ENCODE measurements around the gene FMO2.
A peak's percentile ranks its signal among the peaks of the same experiment; 100 is the strongest.

The FMO2 gene

GRCh38 chr1:171173069-171173468 lies 12.0 kb upstream of the FMO2 start:
- DNase-seq (ENCODE audit: low read depth in 3 of 3, low spot score in 1 of 3): no peak

GRCh38 chr1:171174560-171175294 lies 10.4 kb upstream of the FMO2 start:
- DNase-seq (ENCODE audit: low read depth in 3 of 3, low spot score in 1 of 3): no peak

GRCh38 chr1:171177261-171177660 lies 7.8 kb upstream of the FMO2 start:
- no peak for DNase-seq (ENCODE audit: low read depth in 3 of 3, low spot score in 1 of 3)

GRCh38 chr1:171179318-171180227 lies 5.5 kb upstream of the FMO2 start:
- no peak for DNase-seq (ENCODE audit: low read depth in 3 of 3, low spot score in 1 of 3)

- no peak for DNase-seq (ENCODE audit: low read depth in 3 of 3, low spot score in 1 of 3)
These were observed 4.4 kb upstream of the FMO2 start for GRCh38 chr1:171180670-171181069.

GRCh38 chr1:171188388-171189266 lies 3.5 kb downstream of the FMO2 start:
- peak in 1 of 3 donors; percentile 1 for DNase-seq (ENCODE audit: low read depth in 3 of 3, low spot score in 1 of 3)

GRCh38 chr1:171191992-171192391 lies 6.9 kb downstream of the FMO2 start:
- no peak for DNase-seq (ENCODE audit: low read depth in 3 of 3, low spot score in 1 of 3)

GRCh38 chr1:171195767-171196166 lies 10.7 kb downstream of the FMO2 start:
- DNase-seq (ENCODE audit: low read depth in 3 of 3, low spot score in 1 of 3): no peak

GRCh38 chr1:171196351-171196750 lies 11.3 kb downstream of the FMO2 start:
- no peak for DNase-seq (ENCODE audit: low read depth in 3 of 3, low spot score in 1 of 3)

GRCh38 chr1:171198081-171198480 lies 13.0 kb downstream of the FMO2 start:
- no peak for DNase-seq (ENCODE audit: low read depth in 3 of 3, low spot score in 1 of 3)

- no peak for DNase-seq (ENCODE audit: low read depth in 3 of 3, low spot score in 1 of 3)
These were observed 19.2 kb downstream of the FMO2 start for GRCh38 chr1:171204296-171204695.

- no peak for DNase-seq (ENCODE audit: low read depth in 3 of 3, low spot score in 1 of 3)
These were observed 21.3 kb downstream of the FMO2 start for GRCh38 chr1:171206204-171206977.

- no peak for DNase-seq (ENCODE audit: low read depth in 3 of 3, low spot score in 1 of 3)
These were observed 21.9 kb downstream of the FMO2 start for GRCh38 chr1:171206978-171207355.

GRCh38 chr1:171207377-171207776 lies 22.3 kb downstream of the FMO2 start:
- no peak for DNase-seq (ENCODE audit: low read depth in 3 of 3, low spot score in 1 of 3)

GRCh38 chr1:171210355-171210754 lies 25.3 kb downstream of the FMO2 start:
- no peak for DNase-seq (ENCODE audit: low read depth in 3 of 3, low spot score in 1 of 3)

- no peak for DNase-seq (ENCODE audit: low read depth in 3 of 3, low spot score in 1 of 3)
These were observed 27.7 kb downstream of the FMO2 start for GRCh38 chr1:171212607-171213351.

GRCh38 chr1:171213559-171214454 lies 28.7 kb downstream of the FMO2 start:
- no peak for DNase-seq (ENCODE audit: low read depth in 3 of 3, low spot score in 1 of 3)

- DNase-seq (ENCODE audit: low read depth in 3 of 3, low spot score in 1 of 3): no peak
These were observed 32.8 kb downstream of the FMO2 start for GRCh38 chr1:171217658-171218443.

Data from stimulated activated CD4-positive, alpha-beta T cell treated with anti-CD3 and anti-CD28 coated beads, TNF-alpha, amount 100 ng/mL, for 1 hour (primary cell).